ENCODE results near the gene MCRS1.

- TF ChIP-seq CTCF (IDR thresholded peaks at IDR 0.05), result no peak
- no peak for TF ChIP-seq POLR2A (IDR thresholded peaks at IDR 0.05)
- no peak for TF ChIP-seq POLR2AphosphoS5 (IDR thresholded peaks at IDR 0.05)
These were observed 26.6 kb downstream of the MCRS1 start for GRCh38 chr12:49541140-49541861.
